Spleen (tissue), 11 donors: ENCODE measurements around the gene VSTM4. TPM values are rescaled to one million over a fixed set of nuclear protein-coding genes. Genes with fewer than 3 reads are reported as not detected.

Source experiments
- DNase-seq: peaks from one replicate; pipeline ENCODE4 v3.0.0-alpha.2; 2020
- H3K27ac ChIP-seq, 8 donors: fragments of 200-600 bp; sonication (generic) in 7 of 8; 1 replicate in 4 of 8; 2 replicates in 4 of 8; pipeline versions ENCODE4 v1.5.0 to v1.8.0; 2016 to 2021; ENCODE audit warnings: inconsistent platforms in 4 of 8, mild to moderate bottlenecking in 4 of 8, moderate library complexity in 1 of 8
- H3K27me3 ChIP-seq, 7 donors: fragments of 200-600 bp; sonication (generic) in 6 of 7; replicated peaks in 1 of 7; 1 replicate in 4 of 7; 2 replicates in 3 of 7; pipeline versions ENCODE4 v1.5.0 to v1.8.0; 2016 to 2021; ENCODE audit warnings: inconsistent platforms in 3 of 7, mild to moderate bottlenecking in 1 of 7
- H3K36me3 ChIP-seq, 6 donors: fragments of 200-600 bp; sonication (generic) in 5 of 6; 1 replicate in 4 of 6; 2 replicates in 2 of 6; pipeline versions ENCODE4 v1.5.0 to v1.8.0; 2016 to 2021; ENCODE audit warnings: inconsistent platforms in 2 of 6
- H3K4me1 ChIP-seq, 6 donors: fragments of 200-600 bp; sonication (generic) in 5 of 6; 1 replicate in 3 of 6; 2 replicates in 3 of 6; pipeline versions ENCODE4 v1.5.0 to v1.8.0; 2016 to 2021; ENCODE audit warnings: inconsistent platforms in 3 of 6
- H3K4me3 ChIP-seq, 8 donors: fragments of 200-600 bp; sonication (generic) in 7 of 8; 1 replicate in 4 of 8; 2 replicates in 4 of 8; pipeline versions ENCODE4 v1.5.0 to v1.8.0; 2016 to 2021; ENCODE audit warnings: inconsistent platforms in 4 of 8, mild to moderate bottlenecking in 4 of 8, moderate library complexity in 2 of 8
- H3K9me3 ChIP-seq, 8 donors: fragments of 200-600 bp; sonication (generic) in 7 of 8; 1 replicate in 4 of 8; 2 replicates in 4 of 8; pipeline versions ENCODE4 v1.5.0 to v1.8.0; 2016 to 2021; ENCODE audit warnings: inconsistent platforms in 4 of 8
- CTCF ChIP-seq, 11 experiments: fragments of 200-600 bp in 7 of 11; fragments of 450-650 bp in 4 of 11; sonication (generic) in 4 of 11; IDR thresholded peaks in 8 of 11; conservative IDR thresholded peaks in 3 of 11; 1 replicate in 7 of 11; 2 replicates in 4 of 11; pipeline versions ENCODE4 v1.4.0 to v1.8.0; 2016 to 2021; ENCODE audit warnings: antibody characterized with exemption in 11 of 11, inconsistent platforms in 4 of 11, mild to moderate bottlenecking in 1 of 11
- POLR2A ChIP-seq, 3 donors: fragments of 450-650 bp; IDR thresholded peaks; one replicate each; pipeline ENCODE4 v1.5.1; 2017; ENCODE audit warnings: antibody characterized with exemption in 3 of 3, mild to moderate bottlenecking in 1 of 3
- POLR2AphosphoS5 ChIP-seq, 3 donors: sonication (generic); formaldehyde crosslinking; IDR thresholded peaks; one replicate each; pipeline ENCODE4 v1.5.1; 2017; ENCODE audit warnings: antibody characterized with exemption in 3 of 3
- WGBS, 5 donors: extraction: QIAGEN DNeasy Blood & Tissue Kit in 3 of 5; methylation state at CpG; one replicate each; pipeline versions ENCODE4 v1.1.5 to v1.1.7; 2013 to 2018; 5-methylcytosine and 5-hydroxymethylcytosine counted together
- intact Hi-C: fragments of 100-400 bp; cut with DNase I; formaldehyde crosslinking; loops from one replicate; pipeline ENCODE4 v1.15.0; 2023; ENCODE audit warnings: low total_unique reads
- polyA plus RNA-seq, 3 donors: library from polyadenylated mRNA; stranded (reverse); fragments of 200-250 nt; gene quantifications; one replicate each; pipeline ENCODE4 v1.2.1, GENCODE V29; 2013
- total RNA-seq, 7 donors: library from RNA; depleted of rRNA in 3 of 7; stranded (reverse); fragments of >200 nt in 3 of 7; fragmentation: NEBNext Ultra II Directional in 4 of 7; extraction: Animal tissue kit (Norgen Biotek cat#: 25700) in 4 of 7; gene quantifications; one replicate each; pipeline versions ENCODE4 v1.1.0 to v1.2.1, GENCODE V29; 2016 to 2021
- donor health status: healthy with polysubstance abuse.
- donor health status: DM: no; HTN: no; CAD: no; lungs with moderate emphysema.
- donor health status: DM: no; HTN: no; CAD: no.
- donor health status: Bipolar disorder and iron deficiency.
- donor health status: healthy.
- donor health status: DM: no; HTN: no; CAD: no.
- donor health status: DM: yes; HTN: yes; CAD: no.

Gene VSTM4
- total and polyA plus RNA-seq, 10 donors, result 0.57 to 6.8 (median 3.1) TPM

- Histone ChIP-seq H3K4me1 (peaks cover 0 to 9% (median 0%) of the 10 kb centered on the region in 6 donors), H3K36me3 (no peaks in the 10 kb centered on the region), H3K27me3 (peaks cover 0 to 40% (median 0%) of the 10 kb centered on the region in 7 donors), H3K27ac (no peak overlapping the region), H3K9me3 (no peaks in the 10 kb centered on the region), H3K4me3 (no peak overlapping the region)
- DNase-seq, result no peak
- WGBS, 5 donors, result 86 to 93% (median 92%) methylated on average over 6 to 7 of the region's 7 CpGs
- intact Hi-C loops, result no loop called here
- TF ChIP-seq POLR2A (IDR thresholded peaks at IDR 0.05), result no peak
- TF ChIP-seq CTCF (IDR thresholded peaks at IDR 0.05 in 8 of 11, conservative IDR thresholded peaks at IDR 0.05 in 3 of 11), result no peak
- TF ChIP-seq POLR2AphosphoS5 (IDR thresholded peaks at IDR 0.05), result no peak
These were observed 6.7 kb downstream of the VSTM4 start for GRCh38 chr10:49108656-49109055.

- intact Hi-C loops, result no loop called here
- peaks cover 0 to 38% (median 0%) of the 10 kb centered on the region in 7 donors for H3K27me3 ChIP-seq
- H3K36me3 ChIP-seq, result no peaks in the 10 kb centered on the region
- WGBS, 5 donors, result 87 to 100% (median 94%) methylated on average over 4 to 8 of the region's 8 CpGs
- H3K4me1 ChIP-seq, result peaks cover 0 to 9% (median 0%) of the 10 kb centered on the region in 6 donors
- H3K27ac ChIP-seq, result no peak overlapping the region
- no peak for DNase-seq
- H3K9me3 ChIP-seq, result no peaks in the 10 kb centered on the region
- TF ChIP-seq POLR2A (IDR thresholded peaks at IDR 0.05) (no peak), POLR2AphosphoS5 (IDR thresholded peaks at IDR 0.05) (no peak), CTCF (IDR thresholded peaks at IDR 0.05 in 8 of 11, conservative IDR thresholded peaks at IDR 0.05 in 3 of 11) (no peak)
- H3K4me3 ChIP-seq, result no peak overlapping the region
These were observed 7.4 kb downstream of the VSTM4 start for GRCh38 chr10:49107887-49108267.

GRCh38 chr10:49107111-49107886 is 8.0 kb downstream of the VSTM4 start:
- H3K36me3 ChIP-seq, result no peaks in the 10 kb centered on the region

More at GRCh38 chr10:49107111-49107886, 8.0 kb downstream of the VSTM4 start:
- Histone ChIP-seq H3K27ac (no peak overlapping the region), H3K9me3 (no peaks in the 10 kb centered on the region), H3K27me3 (peaks cover 0 to 36% (median 0%) of the 10 kb centered on the region in 7 donors), H3K4me1 (peaks cover 0 to 9% (median 0%) of the 10 kb centered on the region in 6 donors), H3K4me3 (no peak overlapping the region)
- TF ChIP-seq POLR2A (IDR thresholded peaks at IDR 0.05) (no peak), POLR2AphosphoS5 (IDR thresholded peaks at IDR 0.05) (no peak), CTCF (IDR thresholded peaks at IDR 0.05 in 8 of 11, conservative IDR thresholded peaks at IDR 0.05 in 3 of 11) (no peak)
- DNase-seq, result no peak
- 94 to 99% (median 95%) methylated on average over 4 to 17 of the region's 17 CpGs for WGBS, 5 donors
- intact Hi-C loops, result no loop called here
